HG03520 (cell line): ENCODE results near the gene NSUN5.
"Not testable (repeated sequence)": the region's sequence is repeated elsewhere in the genome, so short reads cannot be mapped to it uniquely, and the experiment has no call there.

ENCODE experiments used
- ATAC-seq: cut with Tn5 transposase; IDR thresholded peaks from one replicate; pipeline ENCODE4 v1.9.1; 2021; ENCODE audit warnings: mild to moderate bottlenecking, moderate library complexity; ENCODE audit not compliant: unreplicated experiment

Gene NSUN5

GRCh38 chr7:73297706-73298105 lies 10.9 kb downstream of the NSUN5 start:
- ATAC-seq = not testable (repeated sequence)

GRCh38 chr7:73297235-73297634 lies 11.4 kb downstream of the NSUN5 start:
- ATAC-seq = not testable (repeated sequence)

DNA sequence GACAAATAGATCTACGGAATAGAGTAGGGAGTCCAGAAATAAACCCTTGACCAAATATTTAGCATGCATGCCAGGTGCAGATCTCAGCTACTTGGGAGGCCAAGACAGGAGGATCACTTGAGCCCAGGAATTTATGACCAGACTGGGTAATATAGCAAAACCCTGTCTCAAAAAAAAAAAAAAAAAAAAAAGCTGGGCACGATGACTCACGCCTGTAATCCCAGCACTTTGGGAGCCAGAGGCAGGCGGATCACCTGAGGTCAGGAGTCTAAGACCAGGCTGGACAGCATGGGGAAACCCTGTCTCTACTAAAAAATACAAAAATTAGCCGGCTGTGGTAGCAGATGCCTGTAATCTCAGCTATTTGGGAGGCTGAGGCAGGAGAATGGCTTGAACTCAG lies 31.4 kb downstream of the NSUN5 start:
- not testable (repeated sequence) for ATAC-seq

GRCh38 chr7:73267813-73268212 lies 40.8 kb downstream of the NSUN5 start:
- ATAC-seq = not testable (repeated sequence)

DNA sequence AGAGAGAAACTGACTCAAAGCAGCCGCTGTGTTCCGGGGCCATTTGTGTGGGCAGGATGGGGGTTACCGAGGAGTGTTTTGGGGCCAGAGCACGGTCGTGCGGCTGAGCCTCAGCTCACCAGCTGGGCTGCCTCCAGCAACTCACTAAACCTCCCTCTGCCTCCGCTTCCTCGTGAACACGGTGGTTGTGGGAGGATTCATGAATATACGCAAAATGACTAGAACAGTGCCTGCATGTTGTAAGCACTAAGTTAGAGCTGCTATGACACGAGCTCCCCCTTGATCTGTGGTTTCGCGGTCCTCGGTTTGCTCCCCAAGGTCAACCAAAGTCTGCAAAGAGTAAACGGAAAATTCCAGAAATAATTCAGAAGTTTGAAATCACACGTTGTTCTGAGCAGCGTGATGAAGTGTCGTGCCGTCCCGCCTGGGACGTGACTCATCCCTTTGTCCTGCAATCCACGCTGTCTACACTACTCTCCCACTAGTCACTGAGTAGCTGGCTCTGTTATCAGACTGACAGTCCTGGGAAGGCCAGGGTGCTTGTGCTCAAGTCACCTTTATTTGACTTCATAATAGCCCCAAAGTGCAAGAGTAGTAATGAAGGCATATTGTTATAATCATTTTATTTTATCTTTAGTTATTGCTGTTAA lies 41.8 kb downstream of the NSUN5 start:
- ATAC-seq = peak; percentile 77

GRCh38 chr7:73262416-73262815 lies 46.2 kb downstream of the NSUN5 start:
- not testable (repeated sequence) for ATAC-seq
